BE2C (cell line): ENCODE measurements around the gene GDF15.
"Not testable (repeated sequence)": the region's sequence is repeated elsewhere in the genome, so short reads cannot be mapped to it uniquely, and the experiment has no call there.

Experiments used
- DNase-seq: peaks from one replicate; pipeline ENCODE4 v3.0.0-alpha.2; 2020
- H3K27me3 ChIP-seq: fragments of 250-450 bp; sonication (Bioruptor Pico); 2 replicates; pipeline ENCODE4 v1.5.1; 2020; ENCODE audit warnings: mild to moderate bottlenecking
- H3K36me3 ChIP-seq: fragments of 250-450 bp; sonication (Bioruptor Pico); 2 replicates; pipeline ENCODE4 v1.5.1; 2020; ENCODE audit warnings: mild to moderate bottlenecking
- H3K4me1 ChIP-seq: fragments of 250-450 bp; sonication (Bioruptor Pico); 2 replicates; pipeline ENCODE4 v1.5.1; 2020
- H3K4me3 ChIP-seq: 2 replicates; pipeline ENCODE4 v1.5.1; 2011; ENCODE audit warnings: low read depth, low read length
- H3K9me3 ChIP-seq: fragments of 250-450 bp; sonication (Bioruptor Pico); 2 replicates; pipeline ENCODE4 v1.5.1; 2020
- CTCF ChIP-seq: IDR thresholded peaks from 2 replicates; pipeline ENCODE4 v1.5.1; 2012; ENCODE audit warnings: mild to moderate bottlenecking, low read depth, low read length

GDF15 gene

GRCh38 chr19:18349524-18350128 lies 36.3 kb upstream of the GDF15 start:
- no peaks in the 10 kb centered on the region for H3K4me1 ChIP-seq
- H3K27me3 ChIP-seq: peaks cover 9% of the 10 kb centered on the region
- no peaks in the 10 kb centered on the region for H3K9me3 ChIP-seq
- DNase-seq: peak; percentile 72
- H3K36me3 ChIP-seq: no peaks in the 10 kb centered on the region
- H3K4me3 ChIP-seq: no peak overlapping the region
- TF ChIP-seq CTCF: peak; percentile 95

- no peak for DNase-seq
- Histone ChIP-seq H3K4me3 (no peak overlapping the region), H3K36me3 (no peaks in the 10 kb centered on the region), H3K27me3 (peaks cover 9% of the 10 kb centered on the region), H3K9me3 (no peaks in the 10 kb centered on the region), H3K4me1 (no peaks in the 10 kb centered on the region)
- no peak for TF ChIP-seq CTCF
Observed at GRCh38 chr19:18350490-18350889, 35.5 kb upstream of the GDF15 start.

DNA sequence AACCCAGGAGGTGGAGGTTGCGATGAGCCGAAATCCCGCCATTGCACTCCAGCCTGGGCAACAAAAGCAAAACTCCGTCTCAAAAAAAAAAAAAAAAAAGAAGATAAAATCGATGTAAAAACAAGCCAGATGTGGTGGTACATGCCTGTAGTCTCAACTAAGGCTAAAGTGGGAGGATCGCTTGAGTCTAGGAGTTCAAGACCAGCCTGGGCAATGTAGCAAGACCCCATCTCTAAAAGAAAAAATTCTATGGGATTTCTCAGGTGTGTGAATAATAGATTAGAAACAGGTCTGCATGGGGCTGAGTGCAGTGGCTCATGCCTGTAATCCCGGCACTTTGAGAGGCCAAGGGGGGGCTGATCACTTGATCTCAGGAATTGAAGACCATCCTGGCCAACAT lies 34.4 kb upstream of the GDF15 start:
- no peak overlapping the region for H3K4me3 ChIP-seq
- H3K4me1 ChIP-seq: no peaks in the 10 kb centered on the region
- DNase-seq: no peak
- H3K9me3 ChIP-seq: no peaks in the 10 kb centered on the region
- peaks cover 9% of the 10 kb centered on the region for H3K27me3 ChIP-seq
- no peak for TF ChIP-seq CTCF
- no peaks in the 10 kb centered on the region for H3K36me3 ChIP-seq

DNA sequence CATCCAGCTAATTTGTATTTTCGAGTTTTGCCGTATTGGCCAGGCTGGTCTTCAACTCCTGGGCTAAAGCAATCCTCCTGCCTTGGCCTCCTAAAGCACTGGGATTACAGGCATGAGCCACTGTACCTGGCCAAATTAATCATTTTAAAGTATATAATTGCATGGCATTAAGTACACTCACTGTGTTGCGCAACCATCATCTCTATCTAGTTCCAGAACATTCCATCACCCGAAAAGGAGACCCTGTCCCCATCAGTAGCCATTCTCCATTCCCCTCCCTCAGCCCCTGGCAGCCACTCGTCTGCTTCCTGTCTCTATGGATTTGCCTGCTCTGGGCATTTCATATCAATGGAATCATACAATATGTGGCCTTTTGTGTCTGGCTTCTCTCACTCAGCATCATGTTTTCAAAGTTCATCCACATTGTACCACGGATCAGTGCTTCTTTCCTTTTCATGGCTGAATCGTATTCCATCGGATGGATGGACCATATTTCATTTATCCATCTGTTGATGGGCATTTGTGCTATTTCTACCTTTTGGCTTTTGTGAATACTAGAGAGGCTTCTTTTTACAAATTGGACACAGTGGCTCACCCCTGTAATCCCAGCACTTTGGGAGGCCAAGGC lies 32.5 kb upstream of the GDF15 start:
- H3K27me3 ChIP-seq: no peaks in the 10 kb centered on the region; the same call in 1 of the 2 replicates
- no peak for DNase-seq
- no peaks in the 10 kb centered on the region for H3K36me3 ChIP-seq
- no peak for TF ChIP-seq CTCF
- H3K4me1 ChIP-seq: no peaks in the 10 kb centered on the region
- no peaks in the 10 kb centered on the region; the same call in 1 of the 2 replicates for H3K9me3 ChIP-seq
- no peak overlapping the region for H3K4me3 ChIP-seq

GRCh38 chr19:18354743-18355142 lies 31.2 kb upstream of the GDF15 start:
- not testable (repeated sequence) for H3K4me1 ChIP-seq, H3K9me3 ChIP-seq, H3K36me3 ChIP-seq, H3K4me3 ChIP-seq, DNase-seq, H3K27me3 ChIP-seq

- Histone ChIP-seq H3K36me3 (no peaks in the 10 kb centered on the region), H3K9me3 (no peaks in the 10 kb centered on the region; the same call in 1 of the 2 replicates), H3K4me1 (no peaks in the 10 kb centered on the region), H3K27me3 (no peaks in the 10 kb centered on the region), H3K4me3 (no peak overlapping the region)
- DNase-seq: no peak
- no peak for TF ChIP-seq CTCF
Observed at GRCh38 chr19:18357041-18357440, 28.9 kb upstream of the GDF15 start.
